Vagina (tissue), 2 donors: ENCODE data around the gene ZNF214. TPM values are rescaled to one million over a fixed set of nuclear protein-coding genes. Genes with fewer than 3 reads are reported as not detected.
"Not testable (repeated sequence)": the region's sequence is repeated elsewhere in the genome, so short reads cannot be mapped to it uniquely, and the experiment has no call there.

ENCODE experiments used
- DNase-seq, 2 donors: peaks; one replicate each; pipeline ENCODE4 v3.0.0-alpha.2; 2017; ENCODE audit errors: extremely low spot score in 2 of 2
- H3K27ac ChIP-seq: fragments of 200-600 bp; sonication (generic); one replicate; pipeline ENCODE4 v1.5.1; 2019
- H3K27me3 ChIP-seq: fragments of 200-600 bp; sonication (generic); one replicate; pipeline ENCODE4 v1.5.1; 2019
- H3K36me3 ChIP-seq, 2 donors: fragments of 200-600 bp; sonication (generic); one replicate each; pipeline ENCODE4 v1.5.1; 2017 to 2019
- H3K4me1 ChIP-seq: fragments of 200-600 bp; sonication (generic); one replicate; pipeline ENCODE4 v1.5.1; 2019
- H3K4me3 ChIP-seq, 2 donors: fragments of 200-600 bp; sonication (generic); 1 replicate in 1 of 2; 2 replicates in 1 of 2; pipeline ENCODE4 v1.5.1; 2016 to 2019
- H3K9me3 ChIP-seq: fragments of 200-600 bp; sonication (generic); one replicate; pipeline ENCODE4 v1.5.1; 2019
- CTCF ChIP-seq, 3 experiments: fragments of 450-650 bp in 2 of 3; fragments of 200-600 bp in 1 of 3; sonication (generic) in 1 of 3; IDR thresholded peaks; one replicate each; pipeline ENCODE4 v1.5.1; 2017 to 2019; ENCODE audit warnings: antibody characterized with exemption in 3 of 3, mild to moderate bottlenecking in 2 of 3, moderate library complexity in 2 of 3
- POLR2A ChIP-seq, 2 donors: fragments of 450-650 bp; IDR thresholded peaks; one replicate each; pipeline ENCODE4 v1.6.1; 2017; ENCODE audit warnings: antibody characterized with exemption in 2 of 2, mild to moderate bottlenecking in 2 of 2, moderate library complexity in 2 of 2
- POLR2AphosphoS5 ChIP-seq, 2 donors: sonication (generic); formaldehyde crosslinking; IDR thresholded peaks; one replicate each; pipeline ENCODE4 v1.9.0; 2017; ENCODE audit warnings: antibody characterized with exemption in 2 of 2, mild to moderate bottlenecking in 2 of 2, low read depth in 1 of 2; ENCODE audit not compliant: insufficient read depth in 1 of 2
- intact Hi-C: fragments of 100-400 bp; cut with DNase I; formaldehyde crosslinking; loops from one replicate; pipeline ENCODE4 v1.15.1; 2023
- total RNA-seq: library from RNA; depleted of rRNA; stranded (reverse); fragments of >200 nt; gene quantifications from one replicate; pipeline ENCODE4 v1.2.3, GENCODE V29; 2016

The ZNF214 gene
- total RNA-seq, 1 donor from 2014 or later = 3.9 TPM

GRCh38 chr11:6991227-6991626 is 28.9 kb downstream of the ZNF214 start:
- Histone ChIP-seq H3K9me3 (no peaks in the 10 kb centered on the region), H3K36me3 (no peaks in the 10 kb centered on the region), H3K27me3 (no peaks in the 10 kb centered on the region), H3K4me1 (peaks cover 11% of the 10 kb centered on the region), H3K27ac (no peak overlapping the region), H3K4me3 (no peak overlapping the region)
- DNase-seq = no peak
- intact Hi-C loops = no loop called here
- TF ChIP-seq CTCF (IDR thresholded peaks at IDR 0.05) (no peak), POLR2AphosphoS5 (IDR thresholded peaks at IDR 0.05; ENCODE audit: insufficient read depth in 1 of 2, low read depth in 1 of 2) (no peak), POLR2A (IDR thresholded peaks at IDR 0.05) (no peak)

GRCh38 chr11:6988506-6988905 is 31.6 kb downstream of the ZNF214 start:
- DNase-seq = no peak
- intact Hi-C loops = no loop called here
- Histone ChIP-seq H3K4me3 (no peak overlapping the region), H3K4me1 (peaks cover 11% of the 10 kb centered on the region), H3K36me3 (no peaks in the 10 kb centered on the region), H3K27me3 (no peaks in the 10 kb centered on the region), H3K27ac (no peak overlapping the region), H3K9me3 (no peaks in the 10 kb centered on the region)
- TF ChIP-seq POLR2AphosphoS5 (IDR thresholded peaks at IDR 0.05; ENCODE audit: insufficient read depth in 1 of 2, low read depth in 1 of 2) = no peak
- no peak for TF ChIP-seq POLR2A (IDR thresholded peaks at IDR 0.05)
- no peak for TF ChIP-seq CTCF (IDR thresholded peaks at IDR 0.05)

- Histone ChIP-seq H3K27ac (no peak overlapping the region), H3K27me3 (no peaks in the 10 kb centered on the region), H3K4me3 (no peak overlapping the region), H3K4me1 (no peaks in the 10 kb centered on the region), H3K9me3 (no peaks in the 10 kb centered on the region), H3K36me3 (no peaks in the 10 kb centered on the region)
- TF ChIP-seq POLR2AphosphoS5 (IDR thresholded peaks at IDR 0.05; ENCODE audit: insufficient read depth in 1 of 2, low read depth in 1 of 2) (no peak), CTCF (IDR thresholded peaks at IDR 0.05) (no peak), POLR2A (IDR thresholded peaks at IDR 0.05) (no peak)
- DNase-seq = no peak
- intact Hi-C loops = no loop called here
Observed at GRCh38 chr11:6986487-6986886, 33.7 kb downstream of the ZNF214 start.

GRCh38 chr11:6979365-6979764 is 40.8 kb downstream of the ZNF214 start:
- intact Hi-C loops = no loop called here

GRCh38 chr11:6969854-6970253 is 50.3 kb downstream of the ZNF214 start:
- H3K36me3 ChIP-seq, H3K27ac ChIP-seq, intact Hi-C loops, DNase-seq, H3K27me3 ChIP-seq, H3K4me1 ChIP-seq, H3K4me3 ChIP-seq, H3K9me3 ChIP-seq: not testable (repeated sequence)

More at GRCh38 chr11:6979365-6979764, 40.8 kb downstream of the ZNF214 start:
- Histone ChIP-seq H3K27me3 (no peaks in the 10 kb centered on the region), H3K4me3 (no peak overlapping the region), H3K4me1 (no peaks in the 10 kb centered on the region), H3K36me3 (no peaks in the 10 kb centered on the region), H3K27ac (no peak overlapping the region), H3K9me3 (no peaks in the 10 kb centered on the region)
- no peak for DNase-seq
- TF ChIP-seq CTCF (IDR thresholded peaks at IDR 0.05) (no peak), POLR2AphosphoS5 (IDR thresholded peaks at IDR 0.05; ENCODE audit: insufficient read depth in 1 of 2, low read depth in 1 of 2) (no peak), POLR2A (IDR thresholded peaks at IDR 0.05) (no peak)

- Histone ChIP-seq H3K4me1 (no peaks in the 10 kb centered on the region), H3K36me3 (no peaks in the 10 kb centered on the region), H3K9me3 (no peaks in the 10 kb centered on the region), H3K27me3 (no peaks in the 10 kb centered on the region), H3K4me3 (no peak overlapping the region), H3K27ac (no peak overlapping the region)
- intact Hi-C loops = no loop called here
- no peak for DNase-seq
- TF ChIP-seq POLR2AphosphoS5 (IDR thresholded peaks at IDR 0.05; ENCODE audit: insufficient read depth in 1 of 2, low read depth in 1 of 2) = no peak
- no peak for TF ChIP-seq CTCF (IDR thresholded peaks at IDR 0.05)
- no peak for TF ChIP-seq POLR2A (IDR thresholded peaks at IDR 0.05)
Observed at GRCh38 chr11:6968816-6969215, 51.3 kb downstream of the ZNF214 start.
